ENCODE measurements around the gene PTPN3.

GRCh38 chr9:109504689-109505088, 6.6 kb upstream of the PTPN3 start:
- TF ChIP-seq CTCF (IDR thresholded peaks at IDR 0.05): no peak
- no peak for TF ChIP-seq SIN3A (IDR thresholded peaks at IDR 0.05; ENCODE audit: borderline replicate concordance, insufficient read depth, low read depth, low read length)
- TF ChIP-seq POLR2AphosphoS5 (IDR thresholded peaks at IDR 0.05; ENCODE audit: low read depth, low read length): no peak
- TF ChIP-seq REST (IDR thresholded peaks at IDR 0.05; ENCODE audit: insufficient read depth in 1 of 2, low read depth in 2 of 2, low read length in 1 of 2): no peak
- no peak for TF ChIP-seq TCF7L2 (IDR thresholded peaks at IDR 0.05; ENCODE audit: low read depth, low read length)
